AG04449 (cell line): ENCODE measurements around the gene GIMAP2.
"Not testable (repeated sequence)": the region's sequence is repeated elsewhere in the genome, so short reads cannot be mapped to it uniquely, and the experiment has no call there.

Experiments used
- CTCF ChIA-PET: fragments of 350-600 bp; formaldehyde crosslinking; extraction: SDS; loops from one replicate; lab custom pipeline; 2021; ENCODE audit warnings: antibody characterized with exemption; lab: Yijun Ruan, JAX
- POLR2A ChIA-PET: fragments of 400-600, 350-600 bp; formaldehyde crosslinking; extraction: SDS; loops from one replicate; lab custom pipeline; 2020; ENCODE audit warnings: antibody characterized with exemption, inconsistent platforms; lab: Yijun Ruan, JAX
- DNase-seq: peaks from one replicate; pipeline ENCODE4 v3.0.0-alpha.2; 2010; ENCODE audit warnings: low read depth, low spot score
- H3K4me3 ChIP-seq: 2 replicates; pipeline ENCODE4 v1.5.1; 2011; ENCODE audit warnings: low read depth, mild to moderate bottlenecking, control low read depth, low read length
- CTCF ChIP-seq: IDR thresholded peaks from one replicate; pipeline ENCODE4 v1.5.1; 2011; ENCODE audit warnings: mild to moderate bottlenecking, moderate library complexity, low read length, control low read depth, inconsistent platforms; ENCODE audit not compliant: insufficient read depth; ENCODE audit errors: missing control alignments

Gene GIMAP2

GRCh38 chr7:150654692-150655091 is 30.8 kb upstream of the GIMAP2 start:
- ChIA-PET POLR2A (no interaction called here), CTCF (no interaction called here)
- no peak for TF ChIP-seq CTCF

GRCh38 chr7:150656047-150656446 is 29.5 kb upstream of the GIMAP2 start:
- ChIA-PET CTCF (no interaction called here), POLR2A (no interaction called here)
- TF ChIP-seq CTCF: no peak
- DNase-seq: no peak
- H3K4me3 ChIP-seq: no peak overlapping the region

More at GRCh38 chr7:150654692-150655091, 30.8 kb upstream of the GIMAP2 start:
- no peak overlapping the region for H3K4me3 ChIP-seq
- DNase-seq: no peak

GRCh38 chr7:150657526-150657925 is 28.0 kb upstream of the GIMAP2 start:
- TF ChIP-seq CTCF: no peak
- DNase-seq: no peak
- POLR2A ChIA-PET: no interaction called here
- H3K4me3 ChIP-seq: no peak overlapping the region
- CTCF ChIA-PET: no interaction called here

- H3K4me3 ChIP-seq: no peak overlapping the region
- TF ChIP-seq CTCF: no peak
- ChIA-PET CTCF (no interaction called here), POLR2A (no interaction called here)
- no peak for DNase-seq
Observed at GRCh38 chr7:150660939-150661613, 24.4 kb upstream of the GIMAP2 start.

GRCh38 chr7:150662821-150663220 is 22.7 kb upstream of the GIMAP2 start:
- H3K4me3 ChIP-seq, POLR2A ChIA-PET, CTCF ChIA-PET, DNase-seq: not testable (repeated sequence)

GRCh38 chr7:150663802-150664494 is 21.6 kb upstream of the GIMAP2 start:
- CTCF ChIA-PET: no interaction called here
- DNase-seq: no peak
- POLR2A ChIA-PET: no interaction called here

More at GRCh38 chr7:150663802-150664494, 21.6 kb upstream of the GIMAP2 start:
- TF ChIP-seq CTCF: no peak
- no peak overlapping the region for H3K4me3 ChIP-seq
